NCI-H187 treated with DMSO at 0.1 percent for 48 hours (cell line): ENCODE measurements around the gene SCN4B.
A peak's percentile ranks its signal among the peaks of the same experiment; 100 is the strongest.

Source experiments
- DNase-seq: peaks from one replicate; lab custom pipeline; 2025; lab: John Stamatoyannopoulos, UW

SCN4B gene

GRCh38 chr11:118152020-118152551 lies 537 bp downstream of the SCN4B start:
- no peak for DNase-seq

- DNase-seq: no peak
These were observed 1.2 kb downstream of the SCN4B start for GRCh38 chr11:118151431-118151830.

- DNase-seq: no peak
These were observed 3.1 kb downstream of the SCN4B start for GRCh38 chr11:118149493-118149892.

- DNase-seq: no peak
These were observed 3.8 kb downstream of the SCN4B start for GRCh38 chr11:118148856-118149255.

- no peak for DNase-seq
These were observed 4.4 kb downstream of the SCN4B start for GRCh38 chr11:118148240-118148639.

GRCh38 chr11:118147502-118147901 lies 5.1 kb downstream of the SCN4B start:
- no peak for DNase-seq

- no peak for DNase-seq
These were observed 6.1 kb downstream of the SCN4B start for GRCh38 chr11:118146554-118146953.

- peak; percentile 19 for DNase-seq
These were observed 7.1 kb downstream of the SCN4B start for GRCh38 chr11:118145285-118146227.

- no peak for DNase-seq
These were observed 8.0 kb downstream of the SCN4B start for GRCh38 chr11:118144301-118145268.

GRCh38 chr11:118143661-118144185 lies 8.9 kb downstream of the SCN4B start:
- no peak for DNase-seq

GRCh38 chr11:118142809-118143208 lies 9.8 kb downstream of the SCN4B start:
- DNase-seq: no peak

- DNase-seq: no peak
These were observed 10.5 kb downstream of the SCN4B start for GRCh38 chr11:118142081-118142480.

- no peak for DNase-seq
These were observed 13.0 kb downstream of the SCN4B start for GRCh38 chr11:118139578-118139977.

GRCh38 chr11:118138839-118139420 lies 13.7 kb downstream of the SCN4B start:
- DNase-seq: no peak

GRCh38 chr11:118136801-118137200 lies 15.8 kb downstream of the SCN4B start:
- no peak for DNase-seq

GRCh38 chr11:118136341-118136740 lies 16.3 kb downstream of the SCN4B start:
- DNase-seq: no peak

GRCh38 chr11:118135796-118136165 lies 16.8 kb downstream of the SCN4B start:
- no peak for DNase-seq

- DNase-seq: no peak
These were observed 17.4 kb downstream of the SCN4B start for GRCh38 chr11:118135051-118135795.

GRCh38 chr11:118133816-118134215 lies 18.8 kb downstream of the SCN4B start:
- no peak for DNase-seq

GRCh38 chr11:118132385-118133151 lies 20.1 kb downstream of the SCN4B start:
- no peak for DNase-seq
